HG03196 (cell line): Measurements from ENCODE around the gene PPP1R7.
A peak's percentile ranks its signal among the peaks of the same experiment; 100 is the strongest.

ENCODE experiments used
- ATAC-seq: cut with Tn5 transposase; IDR thresholded peaks from one replicate; pipeline ENCODE4 v1.9.1; 2021; ENCODE audit not compliant: unreplicated experiment

The PPP1R7 gene

DNA sequence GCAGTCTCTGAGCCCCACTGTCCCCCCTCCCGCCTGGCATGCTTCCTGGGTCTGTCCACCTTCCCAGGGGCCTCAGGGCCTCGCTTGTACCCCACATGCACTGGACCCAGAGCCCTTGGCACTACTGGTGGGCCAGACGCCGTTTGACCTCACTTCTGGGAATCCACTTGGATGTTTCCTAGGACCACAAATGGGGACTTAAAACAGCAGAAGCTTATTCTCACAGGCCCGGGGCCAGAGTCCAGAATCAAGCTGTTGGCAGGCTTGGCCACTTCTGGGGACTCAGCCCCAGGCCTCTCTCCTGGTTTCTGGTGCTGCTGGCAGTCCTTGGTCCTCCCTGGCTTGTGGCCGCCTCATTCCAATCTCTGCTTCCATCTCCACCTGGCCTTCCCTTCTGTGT is 57.8 kb downstream of the PPP1R7 start:
- ATAC-seq, result no peak

DNA sequence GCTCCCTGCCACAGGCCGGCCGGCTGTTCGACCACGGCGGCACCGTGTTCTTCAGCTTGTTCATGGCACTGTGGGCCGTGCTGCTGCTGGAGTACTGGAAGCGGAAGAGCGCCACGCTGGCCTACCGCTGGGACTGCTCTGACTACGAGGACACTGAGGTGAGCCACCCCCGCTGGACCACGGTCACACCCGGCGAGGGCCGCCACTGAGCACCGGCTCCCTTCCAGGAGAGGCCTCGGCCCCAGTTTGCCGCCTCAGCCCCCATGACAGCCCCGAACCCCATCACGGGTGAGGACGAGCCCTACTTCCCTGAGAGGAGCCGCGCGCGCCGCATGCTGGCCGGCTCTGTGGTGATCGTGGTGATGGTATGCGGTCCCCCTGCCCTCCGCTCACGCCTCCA is 59.0 kb downstream of the PPP1R7 start:
- no peak for ATAC-seq

GRCh38 chr2:241211276-241211675 is 61.0 kb downstream of the PPP1R7 start:
- ATAC-seq, result no peak

- no peak for ATAC-seq
These were observed 62.8 kb downstream of the PPP1R7 start for GRCh38 chr2:241213041-241213440.

DNA sequence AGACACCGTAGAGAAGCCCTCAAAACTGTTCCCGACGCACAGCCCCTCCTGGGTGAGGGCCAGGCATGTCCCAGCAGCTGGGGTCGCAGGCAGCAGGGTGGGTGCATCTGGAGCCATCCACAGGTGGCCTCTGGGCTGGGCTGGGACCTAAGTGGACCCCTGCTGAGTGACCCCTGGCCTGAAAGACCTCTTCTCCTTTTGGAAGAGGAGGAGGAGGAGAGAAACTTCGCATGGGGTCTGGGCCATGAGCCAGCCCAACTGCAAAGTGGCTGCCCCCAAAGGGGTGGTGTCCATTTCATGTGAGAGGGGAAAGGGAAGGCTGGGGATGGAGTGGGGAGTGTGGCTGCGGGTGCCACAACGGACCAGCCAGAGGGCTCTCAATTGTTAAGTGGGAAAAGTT is 63.3 kb downstream of the PPP1R7 start:
- no peak for ATAC-seq

DNA sequence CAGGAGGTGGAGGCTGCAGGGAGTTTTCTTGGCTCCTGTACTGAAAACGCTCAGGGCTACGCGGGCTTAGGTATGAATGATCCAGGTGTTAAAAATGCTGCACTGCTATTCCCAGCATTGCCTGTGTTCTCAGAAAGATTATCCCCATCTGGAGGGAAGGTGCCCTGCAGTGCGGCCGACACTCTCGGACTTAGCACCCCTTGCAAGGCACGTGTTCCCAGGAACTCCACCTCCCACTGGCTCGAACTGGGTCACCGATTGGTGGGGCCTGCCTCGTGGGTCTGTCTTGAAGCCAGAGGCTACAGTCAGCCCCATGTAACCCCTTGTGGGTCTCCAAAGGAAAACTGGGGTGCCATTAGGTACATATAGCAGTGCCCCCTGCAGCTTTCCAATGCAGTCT is 63.9 kb downstream of the PPP1R7 start:
- ATAC-seq, result no peak

GRCh38 chr2:241214766-241215165 is 64.5 kb downstream of the PPP1R7 start:
- no peak for ATAC-seq

- no peak for ATAC-seq
These were observed 65.2 kb downstream of the PPP1R7 start for GRCh38 chr2:241215421-241215820.

GRCh38 chr2:241216211-241216761 is 66.0 kb downstream of the PPP1R7 start:
- ATAC-seq, result no peak

DNA sequence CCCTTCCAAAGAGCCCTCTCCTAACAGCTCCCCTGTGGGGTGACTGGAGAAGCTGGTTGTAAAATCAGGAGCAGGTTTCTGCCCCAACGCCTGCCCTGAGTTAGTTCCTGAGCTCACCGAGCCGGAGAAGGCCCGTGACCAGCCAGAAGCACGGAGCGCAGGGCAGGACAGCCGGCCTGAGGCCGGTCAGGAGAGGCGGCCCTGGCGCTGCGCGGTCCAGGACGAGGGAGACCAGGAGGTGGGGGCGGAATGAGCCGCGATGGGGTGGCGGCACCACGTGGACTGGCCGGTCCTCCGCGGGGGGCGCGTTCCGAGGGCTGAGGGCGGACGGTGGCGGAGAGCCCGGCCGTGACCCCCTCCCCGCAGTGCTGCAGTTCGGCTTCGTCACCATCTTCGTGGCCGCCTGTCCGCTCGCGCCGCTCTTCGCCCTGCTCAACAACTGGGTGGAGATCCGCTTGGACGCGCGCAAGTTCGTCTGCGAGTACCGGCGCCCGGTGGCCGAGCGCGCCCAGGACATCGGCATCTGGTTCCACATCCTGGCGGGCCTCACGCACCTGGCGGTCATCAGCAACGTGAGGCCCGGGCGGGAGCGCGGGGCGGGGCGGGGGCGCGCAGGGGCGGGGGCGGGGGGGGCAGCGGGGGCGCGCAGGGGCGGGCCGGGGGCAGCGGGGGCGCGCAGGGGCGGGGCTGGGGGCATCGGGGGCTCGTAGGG is 67.2 kb downstream of the PPP1R7 start:
- ATAC-seq, result peak; percentile 58

- no peak for ATAC-seq
These were observed 68.1 kb downstream of the PPP1R7 start for GRCh38 chr2:241218131-241219029.

DNA sequence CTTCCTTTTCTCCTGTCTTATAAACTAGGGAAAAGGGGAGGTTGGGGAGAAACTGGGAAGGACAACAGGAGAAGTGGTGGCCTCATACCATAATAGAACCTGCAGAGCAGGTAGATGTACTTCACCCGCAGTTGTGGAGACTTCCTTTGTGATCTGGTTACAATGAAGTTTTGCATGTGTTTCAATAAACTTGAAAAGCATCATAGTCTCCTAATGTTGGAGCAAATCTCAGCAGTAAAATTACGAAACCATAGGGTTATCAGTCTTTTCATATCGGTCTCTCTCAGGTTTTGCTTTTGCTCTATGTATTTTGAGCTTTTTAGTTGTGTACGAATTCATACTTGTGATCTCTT is 68.7 kb downstream of the PPP1R7 start:
- no peak for ATAC-seq

DNA sequence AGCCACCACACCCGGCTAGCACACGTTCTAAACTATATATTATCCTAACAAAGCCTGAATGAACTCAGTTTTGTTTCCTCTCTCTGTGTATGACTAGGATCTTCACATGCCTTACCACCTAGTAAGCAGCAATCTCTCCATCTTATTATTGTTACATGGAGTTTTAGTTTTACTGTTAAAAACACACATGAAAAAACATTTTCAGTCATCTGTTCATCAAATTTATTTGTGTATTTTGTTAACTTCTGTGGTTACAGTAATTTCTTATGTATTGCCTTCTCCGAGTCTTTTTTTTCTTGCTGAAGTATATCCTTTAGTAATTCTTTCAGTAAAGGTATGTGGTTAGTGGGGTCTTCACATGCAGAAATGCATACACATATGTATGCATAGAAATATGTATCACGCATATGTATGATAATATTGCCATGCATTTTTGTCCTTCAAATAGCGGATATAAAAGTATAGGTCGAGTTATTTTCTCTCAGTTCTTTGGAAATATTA is 69.6 kb downstream of the PPP1R7 start:
- no peak for ATAC-seq

DNA sequence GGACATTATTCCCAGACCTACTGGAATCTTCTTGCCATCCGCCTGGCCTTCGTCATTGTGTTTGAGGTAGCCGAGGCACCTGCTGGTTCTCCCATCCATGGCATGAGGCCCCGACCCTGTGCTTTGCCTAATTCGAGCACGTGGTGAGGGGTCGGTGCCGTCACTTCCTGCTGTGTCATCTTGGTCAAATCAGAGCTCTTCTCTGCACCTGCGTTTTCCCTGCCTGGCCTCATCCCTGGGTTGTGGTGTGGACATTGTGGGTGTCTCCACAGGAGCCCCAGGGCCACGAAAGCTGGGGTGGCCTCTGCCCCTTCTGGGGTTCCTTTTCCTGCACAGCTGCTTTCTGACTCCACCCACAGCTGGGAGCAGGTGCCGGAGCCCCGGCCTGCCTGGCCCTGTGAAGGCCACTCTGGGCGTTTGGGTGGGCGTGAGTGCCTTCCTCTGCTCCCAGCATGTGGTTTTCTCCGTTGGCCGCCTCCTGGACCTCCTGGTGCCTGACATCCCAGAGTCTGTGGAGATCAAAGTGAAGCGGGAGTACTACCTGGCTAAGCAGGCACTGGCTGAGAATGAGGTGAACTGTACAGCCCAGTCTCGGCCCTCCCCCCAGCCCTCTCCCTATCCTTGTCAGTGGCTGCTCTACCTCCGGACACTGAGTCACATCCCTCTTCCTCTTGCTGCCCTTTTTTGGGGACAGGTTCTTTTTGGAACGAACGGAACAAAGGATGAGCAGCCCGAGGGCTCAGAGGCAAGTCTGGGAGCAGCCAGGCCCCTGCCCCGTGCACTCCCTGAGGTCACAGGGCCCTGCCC is 73.1 kb downstream of the PPP1R7 start:
- no peak for ATAC-seq

DNA sequence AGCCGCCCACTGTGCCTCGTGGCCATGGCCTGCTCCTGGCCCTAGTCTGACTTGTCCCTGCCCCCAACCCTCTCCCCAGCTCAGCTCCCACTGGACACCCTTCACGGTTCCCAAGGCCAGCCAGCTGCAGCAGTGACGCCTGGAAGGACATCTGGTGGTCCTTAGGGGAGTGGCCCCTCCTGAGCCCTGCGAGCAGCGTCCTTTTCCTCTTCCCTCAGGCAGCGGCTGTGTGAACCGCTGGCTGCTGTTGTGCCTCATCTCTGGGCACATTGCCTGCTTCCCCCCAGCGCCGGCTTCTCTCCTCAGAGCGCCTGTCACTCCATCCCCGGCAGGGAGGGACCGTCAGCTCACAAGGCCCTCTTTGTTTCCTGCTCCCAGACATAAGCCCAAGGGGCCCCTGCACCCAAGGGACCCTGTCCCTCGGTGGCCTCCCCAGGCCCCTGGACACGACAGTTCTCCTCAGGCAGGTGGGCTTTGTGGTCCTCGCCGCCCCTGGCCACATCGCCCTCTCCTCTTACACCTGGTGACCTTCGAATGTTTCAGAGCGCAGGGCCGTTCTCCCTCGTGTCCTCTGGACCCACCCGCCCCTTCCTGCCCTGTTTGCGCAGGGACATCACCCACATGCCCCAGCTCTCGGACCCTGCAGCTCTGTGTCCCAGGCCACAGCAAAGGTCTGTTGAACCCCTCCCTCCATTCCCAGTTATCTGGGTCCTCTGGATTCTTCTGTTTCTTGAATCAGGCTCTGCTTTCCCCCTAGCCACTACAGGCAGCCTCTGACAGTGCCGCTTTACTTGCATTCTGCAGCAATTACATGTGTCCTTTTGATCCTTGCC is 74.0 kb downstream of the PPP1R7 start:
- no peak for ATAC-seq

DNA sequence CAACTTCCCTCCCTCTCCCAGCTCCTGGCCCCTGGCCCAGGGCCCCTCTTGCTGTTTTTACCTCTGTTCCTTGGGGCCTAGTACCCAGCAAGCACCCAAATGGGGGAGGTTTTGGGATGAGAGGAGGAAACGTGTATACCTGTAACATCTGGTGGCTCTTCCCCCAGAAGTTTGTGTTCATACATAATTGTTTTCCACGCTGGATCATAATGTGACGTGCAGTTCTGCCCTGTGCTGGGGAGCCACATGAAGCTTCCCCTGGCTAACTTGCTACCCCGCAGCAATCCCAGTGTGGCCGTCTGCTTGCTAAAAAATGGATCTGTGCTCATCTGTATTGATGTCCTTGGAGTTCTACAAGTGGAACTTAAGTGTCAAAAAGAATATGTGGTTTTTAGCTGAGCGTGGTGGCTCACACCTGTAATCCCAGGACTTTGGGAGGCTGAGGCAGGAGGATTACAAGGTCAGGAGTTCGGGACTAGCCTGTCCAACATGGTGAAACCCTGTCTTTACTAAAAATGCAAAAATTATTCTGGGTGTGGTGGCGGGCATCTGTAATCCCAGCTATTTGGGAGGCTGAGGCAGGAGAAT is 74.7 kb downstream of the PPP1R7 start:
- no peak for ATAC-seq

DNA sequence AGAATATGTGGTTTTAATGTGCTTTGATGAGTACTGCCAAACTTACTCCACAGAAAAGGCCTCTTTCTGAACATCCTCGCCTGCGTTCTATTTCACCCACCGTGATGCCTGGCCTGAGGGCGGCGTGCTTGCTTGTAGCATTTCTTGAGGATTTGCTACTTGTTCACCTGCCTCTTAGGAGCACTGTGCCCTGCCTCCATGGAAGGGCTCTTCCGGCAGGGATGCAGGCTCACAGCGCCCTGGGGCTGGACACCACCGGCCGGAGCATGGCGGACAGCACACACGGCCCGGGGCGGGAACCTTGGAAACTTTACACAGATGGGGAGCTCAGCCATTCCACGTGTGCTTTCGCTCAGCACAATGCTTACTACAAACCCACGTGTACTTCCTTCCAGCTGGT is 75.3 kb downstream of the PPP1R7 start:
- ATAC-seq, result no peak

DNA sequence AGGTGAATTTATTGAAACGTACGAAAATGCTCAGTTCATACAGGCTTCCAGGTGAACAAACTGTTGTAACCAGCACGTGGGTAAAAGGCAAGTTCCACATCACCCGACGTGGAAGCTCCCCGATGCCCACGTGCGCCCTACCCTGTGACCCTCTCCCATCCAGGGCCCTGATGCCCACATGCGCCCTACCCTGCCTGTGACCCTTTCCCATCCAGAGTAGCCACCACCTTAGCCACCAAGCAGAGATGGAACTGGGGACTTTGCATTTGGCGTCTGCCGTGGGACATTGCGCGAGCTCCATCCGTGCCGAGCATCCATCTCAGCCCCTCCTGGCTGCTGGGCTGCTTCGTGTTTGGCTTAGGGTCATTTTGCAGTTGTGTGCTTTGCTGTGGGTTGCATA is 75.7 kb downstream of the PPP1R7 start:
- no peak for ATAC-seq

- ATAC-seq, result no peak
These were observed 76.7 kb downstream of the PPP1R7 start for GRCh38 chr2:241226723-241227572.
